Pancreas (tissue), 10 donors: Measurements from ENCODE around the gene EPS8. TPM values are rescaled to one million over a fixed set of nuclear protein-coding genes. Genes with fewer than 3 reads are reported as not detected.

Experiments used
- ATAC-seq, 4 donors: fragments of 200-7000 bp; cut with Tn5 transposase; one replicate each; pipeline versions ENCODE4 v1.8.0 to v1.9.1; 2020; ENCODE audit warnings: mild to moderate bottlenecking in 4 of 4, moderate library complexity in 4 of 4
- DNase-seq, 6 donors: peaks; one replicate each; pipeline ENCODE4 v3.0.0-alpha.2; 2020
- FAIRE-seq: peaks from 2 replicates; lab custom pipeline; 2012; peaks lifted over from hg19 to GRCh38; lab: Jason Lieb, UNC
- H3K27ac ChIP-seq, 4 donors: fragments of 200-600 bp; sonication (generic); 1 replicate in 3 of 4; 2 replicates in 1 of 4; pipeline versions ENCODE4 v1.5.0 to v1.8.0; 2020
- H3K27me3 ChIP-seq, 4 donors: fragments of 200-600 bp; one replicate each; pipeline ENCODE4 v1.8.0; 2021
- H3K36me3 ChIP-seq, 3 donors: fragments of 200-600 bp; sonication (generic) in 1 of 3; one replicate each; pipeline versions ENCODE4 v1.5.0 to v1.8.0; 2020 to 2021
- H3K4me1 ChIP-seq, 3 donors: fragments of 200-600 bp; one replicate each; pipeline ENCODE4 v1.8.0; 2021
- H3K4me3 ChIP-seq, 4 donors: fragments of 200-600 bp; sonication (generic) in 2 of 4; one replicate each; pipeline versions ENCODE4 v1.5.0 to v1.8.0; 2020 to 2021
- H3K9me3 ChIP-seq, 4 donors: fragments of 200-600 bp; one replicate each; pipeline ENCODE4 v1.8.0; 2021
- WGBS, 2 donors: extraction: QIAGEN DNeasy Blood & Tissue Kit; methylation state at CpG; one replicate each; pipeline ENCODE4 v1.1.7; 2013; 5-methylcytosine and 5-hydroxymethylcytosine counted together
- intact Hi-C, 3 donors: fragments of 100-400 bp; cut with DNase I; formaldehyde crosslinking; loops; one replicate each; pipeline versions ENCODE4 v1.11.1 to v1.14.2; 2022
- polyA plus RNA-seq, 2 donors: library from polyadenylated mRNA; stranded (reverse); fragments of 200-250 nt; gene quantifications; one replicate each; pipeline ENCODE4 v1.2.3, GENCODE V29; 2013
- total RNA-seq, 6 donors: library from RNA; stranded (reverse); fragmentation: NEBNext Ultra II Directional in 4 of 6; extraction: Animal tissue kit (Norgen Biotek cat#: 25700) in 4 of 6; gene quantifications; one replicate each; pipeline versions ENCODE4 v1.2.1 to v1.2.4, GENCODE V29; 2021 to 2023
- TF ChIP-seq, protein P1 (sequence below), 4 donors: fragments of 200-600 bp; sonication (generic) in 3 of 4; IDR thresholded peaks; one replicate each; pipeline versions ENCODE4 v1.5.0 to v1.8.0; 2021; ENCODE audit warnings: antibody characterized with exemption in 4 of 4
- donor health status: healthy with polysubstance abuse.
- donor health status: DM: no; HTN: no; CAD: no; lungs with moderate emphysema.
- donor health status: DM: no; HTN: no; CAD: no.
- donor health status: control.
- donor health status: control.
- donor health status: Bipolar disorder and iron deficiency.
- donor health status: DM: yes; HTN: yes; CAD: no.
- donor health status: DM: no; HTN: no; CAD: no.
- donor health status: DM: no; HTN: no; CAD: no.
- donor health status: DM: yes; HTN: yes; CAD: no.

EPS8 gene
- total and polyA plus RNA-seq, 8 donors, result 8.2 to 26.7 (median 10.6) TPM

DNA sequence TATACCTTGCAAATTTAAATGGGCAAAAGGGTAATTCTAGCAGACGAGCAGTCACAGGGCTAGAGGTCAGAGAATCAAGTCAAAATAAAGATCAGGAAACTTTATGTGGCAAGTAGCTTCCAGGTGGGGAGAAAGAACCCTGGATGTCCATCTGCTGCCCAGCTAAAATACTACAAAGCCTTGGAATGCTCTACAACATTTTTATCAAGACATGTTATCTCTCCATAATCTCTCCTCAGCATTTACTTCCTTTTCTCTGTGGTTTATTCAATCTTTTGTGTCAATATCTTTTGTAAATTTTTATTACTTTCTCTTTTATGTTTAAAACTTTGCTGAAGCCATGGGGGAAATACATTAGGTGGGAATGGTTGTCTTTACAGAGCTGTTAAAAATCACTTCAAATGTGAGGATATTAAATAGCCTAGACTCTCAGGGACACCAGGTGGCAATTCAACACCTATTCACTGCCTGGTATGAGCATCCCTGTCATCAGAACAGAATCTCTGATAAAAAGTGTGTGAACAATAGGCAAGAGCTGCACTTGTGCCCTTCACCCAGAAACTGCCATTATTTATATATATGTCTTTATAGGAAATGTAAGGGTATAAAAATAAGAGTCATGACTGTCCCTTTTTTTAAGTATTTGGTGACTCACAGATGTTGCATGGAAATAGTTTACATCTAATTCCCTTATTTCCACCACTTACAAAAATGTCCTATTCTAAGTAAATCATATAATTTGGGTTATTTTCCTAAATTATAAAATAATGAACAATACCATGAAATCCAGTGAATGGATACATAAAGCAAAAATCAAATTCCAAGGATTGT is 152.9 kb downstream of the EPS8 start:
- Histone ChIP-seq H3K4me1 (no peaks in the 10 kb centered on the region), H3K27me3 (no peaks in the 10 kb centered on the region), H3K36me3 (peaks cover 0 to 8% (median 6%) of the 10 kb centered on the region in 3 donors), H3K4me3 (no peak overlapping the region), H3K9me3 (no peaks in the 10 kb centered on the region), H3K27ac (no peak overlapping the region)
- ATAC-seq (no peak), DNase-seq (no peak), FAIRE-seq (no peak)
- intact Hi-C loops, result no loop called here
- TF ChIP-seq, protein P1, sequence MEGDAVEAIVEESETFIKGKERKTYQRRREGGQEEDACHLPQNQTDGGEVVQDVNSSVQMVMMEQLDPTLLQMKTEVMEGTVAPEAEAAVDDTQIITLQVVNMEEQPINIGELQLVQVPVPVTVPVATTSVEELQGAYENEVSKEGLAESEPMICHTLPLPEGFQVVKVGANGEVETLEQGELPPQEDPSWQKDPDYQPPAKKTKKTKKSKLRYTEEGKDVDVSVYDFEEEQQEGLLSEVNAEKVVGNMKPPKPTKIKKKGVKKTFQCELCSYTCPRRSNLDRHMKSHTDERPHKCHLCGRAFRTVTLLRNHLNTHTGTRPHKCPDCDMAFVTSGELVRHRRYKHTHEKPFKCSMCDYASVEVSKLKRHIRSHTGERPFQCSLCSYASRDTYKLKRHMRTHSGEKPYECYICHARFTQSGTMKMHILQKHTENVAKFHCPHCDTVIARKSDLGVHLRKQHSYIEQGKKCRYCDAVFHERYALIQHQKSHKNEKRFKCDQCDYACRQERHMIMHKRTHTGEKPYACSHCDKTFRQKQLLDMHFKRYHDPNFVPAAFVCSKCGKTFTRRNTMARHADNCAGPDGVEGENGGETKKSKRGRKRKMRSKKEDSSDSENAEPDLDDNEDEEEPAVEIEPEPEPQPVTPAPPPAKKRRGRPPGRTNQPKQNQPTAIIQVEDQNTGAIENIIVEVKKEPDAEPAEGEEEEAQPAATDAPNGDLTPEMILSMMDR (IDR thresholded peaks at IDR 0.05), result no peak
- 93 to 96% methylated on average over 1 of the region's 1 CpG for WGBS, 2 donors

DNA sequence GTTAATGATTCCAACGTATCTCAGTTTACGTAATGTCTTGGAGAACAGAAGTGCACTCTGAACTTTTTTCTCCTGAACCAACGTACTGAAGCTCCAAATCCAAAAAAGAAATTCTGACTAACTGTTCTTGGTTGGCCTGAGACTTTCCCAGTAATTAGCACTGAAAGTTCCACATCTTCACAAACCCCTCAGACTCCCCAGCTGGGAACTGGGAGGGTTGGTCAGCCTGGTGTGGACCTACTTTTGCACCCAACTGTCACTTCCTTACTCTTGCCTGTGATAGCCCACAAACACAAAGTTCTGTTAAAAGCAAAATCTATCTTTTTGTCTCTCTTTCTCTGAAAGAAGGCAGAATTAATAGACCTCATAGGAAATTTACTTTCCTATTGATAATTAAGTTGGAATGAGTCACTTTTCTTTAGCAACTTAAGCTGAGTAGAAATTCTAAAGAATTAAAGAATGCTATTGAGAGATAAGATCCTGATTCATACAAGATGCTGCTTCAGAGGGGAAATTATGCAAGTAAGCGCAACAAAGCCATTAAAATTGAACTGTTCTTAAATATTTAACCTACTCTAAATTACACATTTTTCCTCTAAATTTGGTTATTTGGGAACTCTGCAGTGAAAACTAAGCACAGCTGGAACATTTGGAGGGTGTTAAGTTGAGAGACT is 155.0 kb downstream of the EPS8 start:
- H3K9me3 ChIP-seq, result no peaks in the 10 kb centered on the region
- TF ChIP-seq, protein P1 (IDR thresholded peaks at IDR 0.05), result no peak
- ATAC-seq (no peak), FAIRE-seq (no peak), DNase-seq (no peak)
- intact Hi-C loops, result no loop called here
- WGBS, 2 donors, result 90% methylated on average over 4 of the region's 4 CpGs
- no peak overlapping the region for H3K27ac ChIP-seq
- H3K36me3 ChIP-seq, result peaks cover 0 to 6% (median 0%) of the 10 kb centered on the region in 3 donors
- H3K4me3 ChIP-seq, result no peak overlapping the region
- no peaks in the 10 kb centered on the region for H3K27me3 ChIP-seq
- no peaks in the 10 kb centered on the region for H3K4me1 ChIP-seq

DNA sequence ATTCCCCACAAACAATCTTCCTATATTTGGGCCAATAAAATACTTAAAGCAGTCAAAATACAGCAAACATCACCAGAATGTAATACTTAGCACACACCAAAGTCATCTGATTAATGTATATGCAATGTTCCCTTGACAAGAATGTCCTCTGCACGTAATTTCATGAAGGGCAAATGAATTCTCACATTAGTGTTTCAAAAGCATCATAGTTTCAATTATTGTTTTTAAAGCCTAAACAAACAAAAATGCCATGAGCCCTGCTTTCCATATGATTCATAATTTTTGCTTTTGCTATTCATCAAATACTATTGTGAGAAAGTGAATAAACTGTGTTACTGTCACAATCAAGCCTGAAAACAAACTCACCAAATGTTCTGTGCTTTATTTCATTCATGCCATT is 156.0 kb downstream of the EPS8 start:
- Histone ChIP-seq H3K9me3 (no peaks in the 10 kb centered on the region), H3K27ac (no peak overlapping the region), H3K36me3 (peaks cover 0 to 6% (median 0%) of the 10 kb centered on the region in 3 donors), H3K27me3 (no peaks in the 10 kb centered on the region), H3K4me1 (peaks cover 0 to 8% (median 0%) of the 10 kb centered on the region in 3 donors), H3K4me3 (no peak overlapping the region)
- DNase-seq (no peak), ATAC-seq (no peak), FAIRE-seq (no peak)
- TF ChIP-seq, protein P1 (IDR thresholded peaks at IDR 0.05), result no peak
- intact Hi-C loops, result no loop called here
- 90% methylated on average over 1 of the region's 1 CpG for WGBS, 2 donors

DNA sequence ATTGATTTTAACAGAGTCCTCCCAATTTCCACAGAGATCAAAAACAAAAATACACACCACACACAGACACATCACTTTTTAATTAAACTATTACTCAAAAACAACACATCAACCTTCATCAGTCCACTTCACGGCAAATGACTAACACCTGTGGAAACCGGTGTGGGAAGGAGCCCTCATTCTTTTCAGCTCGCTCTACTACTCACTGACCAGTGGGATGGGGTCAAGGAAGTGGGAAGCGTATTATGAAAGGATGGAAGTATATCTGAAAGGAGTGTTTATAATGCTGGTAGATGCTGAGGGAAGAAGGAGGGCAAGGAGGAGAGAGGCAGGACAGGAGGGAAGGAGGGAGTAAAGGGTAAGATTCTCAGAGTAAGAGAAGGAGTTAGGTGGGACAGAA is 156.5 kb downstream of the EPS8 start:
- Histone ChIP-seq H3K36me3 (peaks cover 0 to 6% (median 0%) of the 10 kb centered on the region in 3 donors), H3K27me3 (no peaks in the 10 kb centered on the region), H3K9me3 (no peaks in the 10 kb centered on the region), H3K27ac (no peak overlapping the region), H3K4me1 (peaks cover 0 to 13% (median 1%) of the 10 kb centered on the region in 3 donors), H3K4me3 (no peak overlapping the region)
- WGBS, 2 donors, result 90 to 91% methylated on average over 4 of the region's 4 CpGs
- ATAC-seq, result no peak
- DNase-seq, result no peak
- TF ChIP-seq, protein P1 (IDR thresholded peaks at IDR 0.05), result no peak
- no peak for FAIRE-seq
- intact Hi-C loops, result no loop called here
